HG02852 (cell line): ENCODE results near the gene MAVS.
A peak's percentile ranks its signal among the peaks of the same experiment; 100 is the strongest.

Experiments used
- ATAC-seq: cut with Tn5 transposase; IDR thresholded peaks from one replicate; pipeline ENCODE4 v1.9.1; 2021; ENCODE audit warnings: mild to moderate bottlenecking, moderate library complexity; ENCODE audit not compliant: unreplicated experiment

MAVS gene

GRCh38 chr20:3906744-3907721 is 60.4 kb downstream of the MAVS start:
- peak; percentile 79 for ATAC-seq

DNA sequence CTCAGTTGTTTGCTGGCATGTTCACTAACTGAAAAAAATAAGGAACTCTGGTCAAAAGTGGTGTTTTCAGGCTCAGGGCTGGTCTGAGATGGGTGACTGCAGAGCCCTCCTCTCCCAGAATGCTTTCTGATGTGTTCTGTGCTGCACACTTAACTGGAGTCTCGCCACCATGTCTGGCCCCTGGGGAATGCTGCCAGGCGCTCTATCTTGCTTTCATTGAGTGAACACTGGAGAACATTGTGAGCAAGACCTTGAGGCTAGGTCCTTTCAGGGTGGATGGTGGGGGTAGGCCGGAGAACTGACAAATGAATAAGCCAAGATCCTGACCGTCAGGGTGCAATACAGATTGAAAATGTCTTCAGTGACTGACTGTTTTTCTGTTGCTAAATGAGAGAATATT is 62.0 kb downstream of the MAVS start:
- no peak for ATAC-seq

GRCh38 chr20:3909952-3910366 is 63.3 kb downstream of the MAVS start:
- ATAC-seq: no peak

- no peak for ATAC-seq
Observed at GRCh38 chr20:3910853-3911252, 64.2 kb downstream of the MAVS start.

- ATAC-seq: no peak
Observed at GRCh38 chr20:3911956-3912355, 65.3 kb downstream of the MAVS start.

DNA sequence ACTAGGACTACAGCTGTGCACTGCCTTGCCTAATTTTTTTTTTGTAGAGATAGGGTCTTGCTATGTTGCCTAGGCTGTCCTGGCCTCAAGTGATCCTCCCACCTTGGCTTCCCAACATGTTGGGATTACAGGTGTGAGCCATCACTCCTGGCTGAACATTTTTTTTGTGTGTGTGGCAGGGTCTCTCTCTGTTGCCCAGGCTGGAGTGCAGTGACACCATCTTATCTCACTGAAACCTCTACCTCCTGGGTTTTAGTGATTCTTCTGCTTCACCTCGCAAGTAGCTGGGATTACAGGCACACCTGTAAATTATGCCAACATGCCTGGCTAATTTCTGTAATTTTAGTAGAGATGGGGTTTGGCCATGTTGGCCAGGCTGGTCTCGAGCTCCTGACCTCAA is 67.8 kb downstream of the MAVS start:
- ATAC-seq: no peak

GRCh38 chr20:3915691-3916090 is 69.1 kb downstream of the MAVS start:
- no peak for ATAC-seq

- no peak for ATAC-seq
Observed at GRCh38 chr20:3916364-3916763, 69.7 kb downstream of the MAVS start.

DNA sequence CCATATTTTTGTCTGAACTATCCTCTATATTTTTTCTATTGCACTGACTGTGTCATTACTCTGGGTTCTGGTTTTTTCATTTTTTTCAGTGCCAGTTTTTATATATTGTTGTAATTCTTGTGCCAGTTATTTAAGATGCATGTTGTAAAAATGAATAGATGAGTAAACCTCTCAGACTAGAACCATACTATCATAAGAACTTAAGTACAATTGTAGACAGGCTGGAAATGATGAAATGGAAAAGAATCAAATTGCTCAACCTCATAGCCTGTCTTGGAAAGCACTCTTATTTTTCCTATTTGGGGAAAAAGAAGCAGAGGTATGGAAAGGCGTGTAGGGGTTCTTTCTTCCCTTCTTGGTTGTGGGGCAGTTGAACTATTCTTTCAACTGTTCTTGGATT is 72.7 kb downstream of the MAVS start:
- no peak for ATAC-seq

DNA sequence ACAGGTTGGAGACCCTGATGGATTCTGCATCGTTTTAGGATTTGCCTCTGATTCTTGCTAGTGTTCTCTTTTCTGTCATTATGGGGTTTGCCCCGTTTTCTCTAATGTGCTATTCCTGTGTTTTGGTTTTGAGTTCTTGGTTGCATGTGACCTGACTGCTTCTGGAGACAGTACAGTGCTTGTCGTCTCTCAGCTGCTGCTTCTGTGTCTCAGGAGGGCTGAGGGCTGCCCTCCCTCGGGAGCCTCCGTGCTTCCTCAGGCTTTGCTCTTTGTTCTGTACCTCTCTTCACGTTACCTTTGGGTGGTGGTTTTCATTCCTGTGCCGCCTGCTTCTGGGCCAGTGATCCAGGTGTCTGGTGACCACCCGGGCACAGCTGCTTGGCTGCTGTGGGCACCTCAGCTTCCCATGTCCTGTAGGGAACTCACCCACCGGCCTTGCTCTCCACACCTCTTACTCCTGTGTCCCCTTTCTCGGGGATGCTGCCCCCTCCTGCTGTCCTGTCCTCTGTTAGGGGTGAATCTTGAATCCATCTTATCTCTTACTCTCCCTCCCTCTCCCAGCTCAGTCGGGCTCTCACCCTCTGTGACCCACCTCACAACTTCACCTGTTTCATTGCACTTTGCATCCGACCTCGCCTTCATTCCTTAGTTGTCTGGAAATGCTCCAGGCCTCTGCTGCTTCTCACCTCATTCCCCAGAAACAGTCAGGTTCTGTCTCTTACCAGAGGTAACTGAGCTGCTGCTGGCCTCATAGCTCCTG is 75.8 kb downstream of the MAVS start:
- ATAC-seq: no peak

DNA sequence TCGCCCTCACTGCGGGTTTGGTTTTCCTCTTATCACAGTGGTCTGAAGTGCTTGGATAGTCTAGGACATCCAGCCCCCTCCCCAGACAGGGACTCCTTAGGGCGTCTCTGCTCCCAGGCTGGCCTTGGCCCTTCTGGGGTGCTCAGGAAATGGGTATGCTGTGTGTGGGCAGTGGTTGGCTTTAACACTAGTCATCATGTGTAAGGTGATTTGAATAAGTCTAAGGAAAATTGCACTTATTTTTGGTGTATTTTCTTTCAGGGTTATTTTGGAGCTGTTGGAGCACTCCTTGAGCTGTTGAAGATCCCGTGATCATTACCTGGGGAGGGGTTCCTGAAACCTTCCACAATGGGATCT is 76.3 kb downstream of the MAVS start:
- no peak for ATAC-seq

DNA sequence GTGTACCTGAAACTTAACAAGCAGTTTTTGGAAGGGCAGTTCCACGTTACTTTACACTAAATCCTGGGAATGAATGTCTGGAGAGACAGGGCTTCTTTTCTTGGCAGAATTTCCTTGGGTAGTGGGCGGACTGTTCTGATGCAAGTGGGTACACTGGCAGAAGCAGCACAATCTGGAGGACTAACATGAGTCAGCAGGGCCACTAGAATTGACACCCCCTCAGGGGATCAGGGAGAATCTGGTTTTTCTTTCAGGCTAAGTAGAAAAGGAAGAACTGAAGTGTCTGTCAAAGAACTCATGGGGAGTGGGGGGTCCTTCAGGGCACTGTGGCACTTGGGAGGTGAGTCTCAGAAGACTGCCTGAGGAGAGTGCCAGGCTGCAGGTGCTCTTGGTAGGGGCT is 77.2 kb downstream of the MAVS start:
- no peak for ATAC-seq

- no peak for ATAC-seq
Observed at GRCh38 chr20:3924304-3925112, 77.9 kb downstream of the MAVS start.

GRCh38 chr20:3925113-3925695 is 78.6 kb downstream of the MAVS start:
- ATAC-seq: no peak
